ENCODE measurements around the gene SCARB1.
"Not testable (repeated sequence)": the region's sequence is repeated elsewhere in the genome, so short reads cannot be mapped to it uniquely, and the experiment has no call there.

SCARB1 gene

DNA sequence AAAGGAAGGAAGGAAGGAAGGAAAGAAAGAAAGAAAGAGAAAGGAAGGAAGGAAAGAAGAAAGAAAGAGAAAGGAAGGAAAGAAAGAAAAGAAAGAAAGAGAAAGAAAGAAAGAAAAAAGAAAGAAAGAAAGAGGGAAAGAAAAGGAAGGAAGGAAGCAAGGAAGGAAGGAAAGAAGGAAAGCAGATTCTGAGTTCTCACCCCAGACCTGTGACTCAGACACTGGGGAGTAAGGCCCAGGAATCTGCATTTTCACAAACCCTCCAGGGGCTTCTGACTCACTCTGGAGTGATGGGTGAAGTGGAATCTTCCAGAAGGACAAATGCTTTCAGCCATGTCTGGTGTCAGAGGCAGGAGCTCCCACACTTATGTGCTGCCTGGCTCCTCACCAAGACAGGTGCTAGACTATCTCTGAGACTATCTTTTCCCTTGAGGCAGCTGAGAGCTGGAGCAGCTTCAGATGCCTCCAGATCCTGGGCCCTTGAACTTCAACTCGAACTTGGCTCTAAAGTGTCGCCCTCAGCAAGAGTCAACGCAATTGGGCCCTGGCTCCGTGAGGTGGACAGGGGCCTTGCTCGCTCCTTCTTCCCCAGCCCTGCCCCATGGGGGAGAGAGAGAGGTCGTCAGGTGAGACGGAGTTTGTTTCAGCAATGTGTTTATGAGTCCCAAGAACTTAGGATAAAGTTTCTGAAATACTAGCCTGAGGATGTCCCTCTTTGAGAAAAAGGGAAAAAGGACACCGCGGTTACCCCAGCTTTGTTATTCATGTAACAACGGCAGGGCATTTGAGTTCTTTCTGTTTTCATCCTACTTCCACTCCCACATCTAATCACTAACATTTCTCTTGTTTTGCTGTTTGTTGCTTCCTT, 19.8 kb upstream of the SCARB1 start:
- DNase-seq (ENCODE audit: low read depth): no peak

- DNase-seq (ENCODE audit: low read depth): no peak
These were observed 17.5 kb upstream of the SCARB1 start for GRCh38 chr12:124881123-124881522.

GRCh38 chr12:124880335-124880734, 16.7 kb upstream of the SCARB1 start:
- DNase-seq (ENCODE audit: low read depth): not testable (repeated sequence)

GRCh38 chr12:124878795-124879516, 15.3 kb upstream of the SCARB1 start:
- DNase-seq (ENCODE audit: low read depth): no peak

- DNase-seq (ENCODE audit: low read depth): no peak
These were observed 13.8 kb upstream of the SCARB1 start for GRCh38 chr12:124877423-124877822.

DNA sequence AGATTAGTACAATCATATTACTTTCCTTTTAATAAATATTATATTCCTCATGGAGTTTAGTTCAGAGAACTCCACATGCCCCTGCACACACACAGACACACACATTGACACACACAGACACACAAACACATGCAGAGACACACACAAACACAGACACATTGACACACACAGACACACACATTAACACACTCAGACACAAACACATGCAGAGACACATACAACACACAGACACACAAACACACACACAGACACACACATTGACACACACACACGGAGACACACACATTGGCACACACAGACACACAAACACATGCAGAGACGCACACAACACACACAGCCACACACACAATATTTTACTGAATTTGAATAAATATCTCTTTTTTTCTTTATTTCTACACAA, 12.5 kb upstream of the SCARB1 start:
- no peak for DNase-seq (ENCODE audit: low read depth)

DNA sequence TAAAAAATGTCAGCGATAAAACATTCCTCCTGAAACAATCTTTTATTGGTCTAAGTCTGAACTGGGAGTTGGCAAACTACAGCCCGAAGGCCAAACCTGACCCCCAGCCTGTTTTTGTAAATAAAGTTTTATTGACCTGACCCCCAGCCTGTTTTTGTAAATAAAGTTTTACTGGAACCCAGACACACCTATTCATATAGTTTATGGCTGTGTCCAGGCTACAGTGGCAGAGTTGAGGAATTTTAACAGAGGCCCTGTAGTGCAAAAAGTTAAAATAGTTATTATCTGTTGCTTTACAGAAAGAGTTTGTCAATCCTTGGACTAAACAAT, 12.1 kb upstream of the SCARB1 start:
- DNase-seq (ENCODE audit: low read depth): no peak

DNA sequence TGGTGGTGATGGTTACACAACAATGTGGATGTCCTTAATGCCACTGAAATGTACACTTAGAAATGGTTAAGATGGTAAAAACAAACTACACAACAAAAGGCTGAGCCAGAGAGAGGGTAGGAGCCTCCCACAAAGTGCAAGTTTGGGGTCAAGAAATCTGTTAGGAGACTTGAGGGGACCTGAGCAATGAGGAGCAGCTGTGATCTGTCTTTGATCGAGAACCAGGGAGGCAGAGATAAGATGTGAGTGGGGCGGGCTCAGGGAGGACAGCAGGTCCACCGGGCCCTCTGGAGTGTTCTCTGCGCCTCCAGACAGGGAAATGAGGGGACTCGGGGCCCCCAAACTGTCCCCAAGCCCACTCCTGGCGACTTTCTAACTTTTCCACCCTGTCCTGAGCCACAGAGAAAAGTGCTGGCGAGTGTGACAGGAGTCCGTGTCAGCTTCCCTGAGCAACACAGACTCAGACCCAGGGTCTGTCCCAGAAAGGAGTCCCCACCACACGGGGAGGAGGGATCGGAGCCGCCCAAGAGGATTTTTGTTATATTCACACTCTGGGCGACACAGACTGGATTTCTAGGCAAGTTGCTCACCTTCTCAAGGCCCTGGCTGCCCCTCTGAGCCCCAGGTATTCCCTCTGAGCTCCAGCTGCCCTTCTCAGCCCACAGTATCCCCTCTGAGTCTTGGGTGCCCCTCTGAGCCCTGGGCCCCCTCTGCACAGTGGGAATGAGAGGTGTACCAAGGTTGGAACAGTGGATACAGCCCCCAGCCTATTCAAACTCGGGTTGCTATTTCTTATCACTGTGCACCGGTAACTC, 11.5 kb upstream of the SCARB1 start:
- no peak for DNase-seq (ENCODE audit: low read depth)

GRCh38 chr12:124874188-124874587, 10.5 kb upstream of the SCARB1 start:
- DNase-seq (ENCODE audit: low read depth): no peak

DNA sequence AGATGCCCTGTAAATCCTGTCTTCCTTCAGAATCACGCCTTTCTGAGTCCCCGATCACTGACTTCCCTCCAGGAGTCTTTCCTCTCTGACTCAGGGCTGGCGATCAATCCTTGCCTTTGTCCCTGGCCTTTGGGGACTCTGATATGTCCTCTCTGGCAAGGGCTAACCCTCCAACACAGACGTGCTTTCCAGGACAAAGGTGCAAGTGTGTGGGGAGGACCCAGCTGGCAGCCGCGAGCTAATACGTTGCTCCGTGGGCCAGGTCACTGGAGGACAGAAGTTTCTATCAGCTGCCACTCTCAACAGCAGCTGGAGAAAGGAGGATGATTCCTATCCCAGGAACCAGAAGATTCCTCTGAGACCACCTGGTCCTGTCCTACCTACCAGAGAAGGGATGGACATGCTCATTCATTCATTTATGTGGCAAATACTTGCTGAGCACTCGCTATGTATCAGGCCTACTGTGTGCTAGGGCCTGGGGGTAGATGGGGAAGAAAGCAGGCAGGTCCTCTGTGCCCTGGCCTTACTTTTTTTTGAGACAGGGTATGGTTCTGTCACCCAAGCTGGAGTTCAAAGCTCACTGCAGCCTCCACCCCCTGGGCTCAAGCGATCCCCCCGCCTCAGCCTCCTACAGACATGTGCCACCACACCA, 8.5 kb upstream of the SCARB1 start:
- no peak for DNase-seq (ENCODE audit: low read depth)

DNA sequence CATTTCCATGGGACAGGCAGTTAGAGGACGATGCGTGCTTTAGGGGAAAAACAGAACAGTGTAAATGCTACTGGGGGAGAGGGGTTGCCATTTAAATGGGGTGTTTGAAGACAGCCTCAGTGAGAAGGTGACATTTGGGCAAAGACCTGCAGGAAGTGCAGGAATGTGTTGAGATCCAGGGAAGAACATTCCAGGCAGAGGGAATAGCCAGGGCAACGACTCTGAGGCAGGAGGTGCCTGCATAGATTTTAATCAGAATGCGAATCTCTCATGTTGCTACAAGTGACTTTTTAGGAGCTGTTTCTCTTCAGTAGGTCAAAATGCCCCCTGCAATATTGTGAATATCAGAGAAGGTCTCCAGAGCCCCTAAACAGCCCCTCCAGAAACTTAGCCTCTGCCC, 7.6 kb upstream of the SCARB1 start:
- DNase-seq (ENCODE audit: low read depth): no peak

DNA sequence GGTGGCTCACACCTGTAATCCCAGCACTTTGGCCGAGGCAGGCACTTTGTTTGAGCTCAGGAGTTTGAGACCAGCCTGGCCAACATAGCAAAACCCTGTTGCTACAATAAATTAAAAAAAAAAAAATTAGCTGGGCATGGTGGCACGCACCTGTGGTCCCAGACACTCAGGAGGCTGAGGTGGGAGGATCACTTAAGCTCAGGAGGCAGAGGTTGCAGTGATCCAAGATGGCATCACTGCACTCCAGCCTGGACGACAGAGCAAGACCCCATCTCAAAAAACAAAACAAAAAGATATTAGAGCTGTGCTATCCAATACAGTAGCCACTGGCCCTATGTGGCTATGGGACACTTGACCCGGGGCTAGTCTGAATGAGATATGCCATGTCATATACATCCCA, 6.9 kb upstream of the SCARB1 start:
- no peak for DNase-seq (ENCODE audit: low read depth)

DNA sequence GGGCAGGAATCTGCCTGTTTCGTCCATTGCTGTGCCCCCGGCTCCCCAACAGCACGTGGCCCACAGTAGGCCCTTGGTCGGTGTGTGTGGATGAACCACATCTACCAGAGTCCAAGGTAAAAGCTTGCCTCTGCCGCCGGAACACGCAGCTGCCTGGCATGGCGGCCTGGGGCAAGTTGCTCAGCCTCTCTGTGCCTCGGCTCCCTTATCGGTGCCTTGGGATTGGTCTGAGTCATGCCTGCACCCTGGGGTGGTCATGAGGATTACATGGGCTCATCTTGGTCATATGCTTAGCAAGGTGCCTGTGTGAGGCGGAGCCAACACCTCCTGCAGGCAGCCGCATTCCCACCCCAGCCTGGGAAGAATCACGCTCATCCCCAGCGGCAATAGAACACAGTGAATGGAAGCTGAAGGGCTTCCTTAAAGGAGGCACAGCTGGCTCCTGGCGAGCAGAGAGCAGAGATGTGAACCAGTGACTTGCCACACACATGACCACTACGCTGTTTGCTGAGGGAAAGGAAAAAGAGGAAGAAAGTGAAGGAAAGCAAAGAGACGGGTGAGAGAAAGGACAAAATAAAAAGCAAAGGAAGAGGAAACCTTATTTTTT, 5.5 kb upstream of the SCARB1 start:
- DNase-seq (ENCODE audit: low read depth): no peak

DNA sequence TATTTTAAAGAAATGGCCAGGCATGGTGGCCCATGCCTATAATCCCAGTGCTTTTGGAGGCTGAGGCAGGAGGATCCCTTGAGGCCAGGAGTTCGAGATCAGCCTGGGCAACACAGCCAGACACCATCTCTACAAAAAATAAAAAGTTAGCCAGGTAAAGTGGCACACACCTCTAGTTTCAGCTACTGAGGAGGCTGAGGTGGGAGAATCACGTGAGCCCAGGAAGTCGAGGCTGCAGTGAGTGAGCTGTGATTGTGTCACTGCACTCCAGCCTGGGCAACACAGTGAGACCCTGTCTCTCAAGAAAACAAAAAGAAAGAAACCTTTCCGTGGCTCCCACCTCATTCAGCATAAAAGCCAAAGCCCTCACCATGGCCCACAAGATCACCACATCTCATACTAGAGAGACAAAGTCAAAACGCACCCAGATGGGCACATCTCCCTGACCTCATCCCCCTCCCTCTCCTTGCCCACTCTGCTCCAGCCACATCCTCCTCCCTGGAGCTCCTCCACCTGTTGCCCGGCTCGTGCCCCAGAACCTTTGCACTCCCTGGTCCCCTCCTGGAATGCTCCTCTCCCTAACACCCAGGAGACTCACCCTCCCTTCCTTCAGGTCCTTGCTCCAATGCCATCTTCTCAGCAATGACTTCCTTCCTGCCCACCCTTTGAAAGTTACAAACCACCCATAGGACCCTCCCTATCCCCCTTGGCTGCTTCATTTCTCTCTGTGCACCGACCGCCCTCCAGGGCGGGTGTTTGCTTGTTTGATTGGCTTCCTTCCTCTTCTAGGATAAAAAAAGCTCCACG, 4.8 kb upstream of the SCARB1 start:
- no peak for DNase-seq (ENCODE audit: low read depth)

DNA sequence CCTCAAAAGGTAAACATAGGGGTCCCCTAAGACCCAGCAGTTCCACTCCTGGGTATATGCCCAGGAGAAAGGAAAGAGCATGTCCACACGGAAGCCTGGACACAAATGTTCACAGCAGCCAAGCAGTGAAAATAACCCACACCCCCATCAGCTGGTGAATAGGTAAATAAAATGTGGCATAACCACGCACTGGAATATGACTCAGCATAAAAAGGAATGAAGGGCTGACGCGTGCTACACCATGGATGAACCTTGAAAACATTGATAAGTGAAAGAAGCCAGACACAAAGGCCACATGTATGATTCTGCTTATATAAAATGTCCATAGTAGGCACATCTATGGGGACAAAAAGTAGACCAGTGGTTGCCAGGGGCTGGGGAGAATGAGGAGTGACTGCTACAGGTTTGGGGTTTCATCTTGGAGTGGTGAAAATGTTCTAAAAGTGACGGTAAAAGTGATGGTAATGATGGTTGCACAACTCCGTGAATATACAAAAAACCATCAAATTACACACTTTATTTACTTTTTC, 3.8 kb upstream of the SCARB1 start:
- DNase-seq (ENCODE audit: low read depth): peak; percentile 70

DNA sequence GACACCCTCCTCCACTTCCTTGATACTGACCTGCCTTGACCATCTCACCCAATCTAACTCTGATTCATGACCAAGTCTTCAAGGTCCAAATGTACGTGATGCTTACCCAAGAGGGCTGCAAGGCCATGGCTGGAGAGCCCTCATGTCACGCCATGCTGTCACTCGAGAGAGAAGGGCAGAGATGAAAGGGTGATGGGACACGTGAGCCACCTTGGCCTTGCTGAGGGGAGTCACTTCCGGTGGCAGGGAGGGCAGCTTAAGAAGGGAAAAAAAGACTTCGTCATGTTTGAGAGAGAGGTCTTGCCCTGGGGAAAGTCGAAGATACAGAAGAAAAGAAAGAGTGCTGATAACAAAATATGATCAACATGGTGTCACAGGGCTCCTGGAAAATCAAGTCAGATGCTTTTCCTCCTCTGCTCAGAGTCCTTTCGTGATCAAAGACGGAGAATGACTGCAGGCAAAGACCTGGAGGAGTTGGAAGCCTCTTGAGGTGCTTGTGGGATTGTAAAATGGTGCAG, 3.3 kb upstream of the SCARB1 start:
- DNase-seq (ENCODE audit: low read depth): no peak

- no peak for DNase-seq (ENCODE audit: low read depth)
These were observed 2.7 kb upstream of the SCARB1 start for GRCh38 chr12:124866195-124866882.

- no peak for DNase-seq (ENCODE audit: low read depth)
These were observed 2.1 kb upstream of the SCARB1 start for GRCh38 chr12:124865728-124866127.

GRCh38 chr12:124864326-124864752, 675 bp upstream of the SCARB1 start:
- no peak for DNase-seq (ENCODE audit: low read depth)

All from non-pigmented ciliary epithelial cell (primary cell).